Fibroblast of skin of abdomen (primary cell): Measurements from ENCODE around the gene TENM4.

Experiments
- DNase-seq: peaks from one replicate; pipeline ENCODE4 v3.0.0-alpha.2; 2013

The TENM4 gene

DNA sequence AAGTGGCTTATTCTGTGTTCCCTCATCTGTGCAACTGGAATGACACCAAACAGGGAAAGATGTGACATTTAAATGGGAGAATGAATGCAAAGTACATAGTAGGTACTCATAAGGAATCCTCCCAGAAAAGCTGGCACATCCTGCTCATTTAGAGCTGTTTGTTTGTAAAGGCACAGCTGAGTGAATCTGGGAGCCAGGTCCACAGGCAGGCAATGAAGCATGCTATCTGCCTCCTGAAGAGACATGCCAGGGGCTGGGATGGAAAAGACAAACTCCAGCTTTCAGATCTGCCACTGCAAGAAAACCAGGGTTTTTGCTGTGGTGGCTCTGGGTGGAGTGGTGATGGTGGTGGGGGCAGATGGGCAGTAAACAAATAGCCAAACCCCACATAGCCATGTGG, 150.1 kb downstream of the TENM4 start:
- no peak for DNase-seq

DNA sequence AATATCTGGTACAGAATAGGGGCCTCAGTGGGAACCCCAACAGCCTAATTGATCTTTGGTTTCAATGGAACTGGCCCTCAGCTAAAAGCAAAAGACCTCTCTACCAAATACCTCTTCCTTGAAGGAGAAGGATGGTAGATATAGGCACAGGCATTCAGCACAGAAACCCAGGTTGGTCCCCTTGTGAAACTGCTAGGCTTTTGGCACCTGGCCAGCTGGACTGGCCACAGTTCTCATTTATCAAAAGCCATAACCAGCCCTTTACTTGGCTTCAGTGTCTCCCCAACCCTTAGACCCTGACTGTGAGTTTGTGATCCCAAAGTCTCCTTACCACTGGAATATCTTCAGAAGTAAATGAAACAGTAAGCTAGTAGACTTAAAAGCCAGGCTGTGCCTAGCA, 152.9 kb downstream of the TENM4 start:
- no peak for DNase-seq

DNA sequence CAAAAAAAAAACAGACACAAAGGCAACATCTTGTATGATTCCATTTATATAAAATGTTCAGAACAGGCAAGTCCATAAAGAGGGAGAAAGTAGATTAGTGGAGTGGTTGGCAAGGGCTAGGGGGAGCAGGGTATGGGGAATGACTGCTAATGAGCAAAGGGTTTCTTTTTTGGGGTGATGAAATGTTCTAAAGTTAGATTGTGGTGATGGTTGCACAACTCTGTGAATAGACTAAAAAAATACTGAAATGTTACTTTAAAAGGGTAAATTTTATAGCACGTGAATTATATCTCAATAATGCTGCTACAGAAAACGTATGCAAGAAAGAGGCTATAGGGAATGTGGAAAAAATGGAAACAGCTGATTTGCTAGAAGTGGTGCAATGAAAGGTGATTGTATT, 155.1 kb downstream of the TENM4 start:
- no peak for DNase-seq

DNA sequence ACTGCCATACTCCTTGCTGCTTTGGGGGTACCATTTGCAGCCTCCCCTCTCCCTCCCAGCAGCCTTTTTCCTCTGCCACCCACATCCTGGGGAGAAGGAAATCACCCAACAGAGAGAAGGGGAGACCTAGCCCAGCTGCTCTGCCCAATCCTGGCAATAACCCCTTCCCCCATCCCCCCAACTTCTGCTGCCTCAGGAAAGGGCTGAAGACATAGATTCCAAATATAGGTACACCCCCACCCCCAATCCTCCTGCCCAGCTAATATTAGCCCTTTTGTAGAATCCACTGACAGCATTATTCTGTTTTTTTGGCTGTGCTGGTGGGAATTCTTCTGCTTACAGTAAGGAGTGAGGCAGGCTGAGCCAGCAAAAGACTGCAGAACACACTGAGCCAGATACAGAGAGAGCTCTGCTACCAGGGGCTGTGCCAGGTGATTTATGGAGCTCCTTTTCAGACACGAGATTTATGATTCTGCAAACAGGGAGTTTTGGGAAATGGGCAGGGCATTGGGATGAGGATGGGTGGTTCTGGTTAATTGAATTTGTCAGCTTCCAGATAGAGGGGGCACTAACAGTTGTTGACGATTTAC, 164.0 kb downstream of the TENM4 start:
- DNase-seq = peak; percentile 25

DNA sequence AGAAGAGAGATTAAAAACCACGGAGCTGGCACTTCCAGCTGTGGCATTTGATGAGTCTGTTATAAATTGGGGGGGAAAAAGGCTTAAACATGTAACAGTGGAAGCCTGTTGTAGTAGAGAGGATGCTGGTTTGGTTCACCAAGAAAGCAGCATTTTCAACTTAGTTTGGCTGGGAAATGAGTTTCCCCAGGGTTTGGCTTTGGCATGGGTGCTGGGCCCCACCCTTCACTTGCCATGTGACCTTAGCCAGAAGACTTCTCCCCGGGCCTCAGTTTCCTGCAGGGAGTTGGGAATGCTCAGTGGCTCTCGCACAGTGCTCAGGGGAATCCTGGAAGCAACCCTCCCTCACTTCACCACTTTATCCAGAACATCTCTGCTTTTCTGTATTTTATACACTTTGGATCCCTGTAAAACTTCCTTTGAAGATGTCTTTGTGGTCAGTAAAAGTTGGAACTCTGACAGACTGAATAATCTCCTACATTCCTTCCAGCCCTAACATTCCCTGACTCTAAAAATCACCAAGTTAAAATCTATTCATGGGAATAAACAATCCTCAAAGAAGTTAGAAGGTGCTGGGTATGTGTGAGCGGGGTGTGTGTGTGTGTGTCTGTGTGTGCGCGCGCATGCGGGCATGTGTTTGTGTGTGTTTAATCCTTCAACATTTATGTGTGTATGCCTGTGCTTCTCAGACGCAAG, 166.0 kb downstream of the TENM4 start:
- peak; percentile 88 for DNase-seq

DNA sequence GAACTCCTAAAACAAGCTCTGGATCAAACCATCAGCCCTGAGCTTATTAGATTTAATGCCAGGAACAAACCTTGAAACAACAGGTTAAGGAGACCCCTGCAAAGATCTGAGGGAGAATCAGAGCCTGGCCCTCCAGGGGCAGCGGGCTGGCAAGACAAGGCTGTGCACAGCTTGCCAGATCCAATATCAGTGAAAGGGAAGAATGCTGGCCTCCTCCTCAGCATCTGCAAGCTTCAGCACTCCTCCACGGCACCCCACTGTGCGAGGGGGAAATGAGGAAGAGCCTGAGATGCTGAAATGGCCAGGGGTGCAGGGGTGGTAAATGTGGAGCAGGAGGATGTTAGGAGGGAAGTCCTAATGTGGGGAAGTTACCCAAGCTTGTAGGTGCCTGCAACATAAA, 167.0 kb downstream of the TENM4 start:
- DNase-seq = no peak

DNA sequence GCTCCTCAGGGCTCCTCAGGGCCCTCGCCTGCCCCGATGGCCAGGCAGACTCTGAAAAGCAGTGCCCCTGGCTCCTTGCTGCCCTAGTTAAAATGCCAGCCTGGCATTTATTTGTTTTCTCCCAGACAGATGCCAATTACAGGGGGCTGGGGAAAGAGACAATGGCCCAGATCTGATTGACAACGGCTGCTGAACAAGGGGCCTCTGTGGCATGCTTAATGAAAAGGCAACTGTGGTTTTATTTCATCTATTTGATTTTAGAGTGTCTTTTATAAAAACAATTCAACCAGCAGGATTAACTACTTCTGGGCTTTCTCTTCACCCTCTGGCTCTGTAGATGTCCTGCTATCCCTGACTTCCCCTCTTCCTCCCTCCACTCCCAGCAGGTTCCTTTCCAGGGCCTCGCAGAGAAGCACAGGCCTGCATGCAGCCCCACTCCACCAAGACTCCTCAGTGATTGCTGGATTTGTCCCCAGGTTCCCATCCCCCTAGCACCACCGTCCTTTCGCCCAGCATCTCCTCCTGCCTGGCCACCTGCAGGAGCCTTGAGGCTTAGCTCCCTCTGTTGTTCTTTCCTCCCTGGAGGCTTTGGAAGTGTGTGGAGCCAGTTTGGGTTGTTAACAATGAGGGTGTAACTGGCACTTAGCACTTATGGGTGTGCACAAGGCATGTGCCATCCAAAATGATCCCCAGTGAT, 171.1 kb downstream of the TENM4 start:
- DNase-seq = no peak

DNA sequence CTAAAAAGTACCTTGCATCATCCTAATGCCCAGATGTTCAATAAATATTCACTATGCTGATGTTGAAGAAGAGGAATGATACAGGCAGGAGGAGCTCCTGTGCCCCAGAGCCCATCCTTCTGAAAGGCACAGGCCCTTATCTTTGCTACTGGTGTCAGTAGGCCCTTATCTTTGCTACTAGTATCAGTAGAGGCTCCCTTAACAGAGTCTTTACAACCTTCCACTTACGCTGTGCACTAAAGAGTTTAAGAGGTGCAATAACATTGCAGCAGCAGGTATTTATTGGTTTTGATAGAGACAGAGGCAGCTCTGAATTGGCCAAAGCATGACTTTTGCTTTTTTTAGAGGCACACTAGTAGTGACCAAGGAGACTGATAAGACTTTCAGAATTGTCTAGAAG, 174.4 kb downstream of the TENM4 start:
- DNase-seq = no peak

DNA sequence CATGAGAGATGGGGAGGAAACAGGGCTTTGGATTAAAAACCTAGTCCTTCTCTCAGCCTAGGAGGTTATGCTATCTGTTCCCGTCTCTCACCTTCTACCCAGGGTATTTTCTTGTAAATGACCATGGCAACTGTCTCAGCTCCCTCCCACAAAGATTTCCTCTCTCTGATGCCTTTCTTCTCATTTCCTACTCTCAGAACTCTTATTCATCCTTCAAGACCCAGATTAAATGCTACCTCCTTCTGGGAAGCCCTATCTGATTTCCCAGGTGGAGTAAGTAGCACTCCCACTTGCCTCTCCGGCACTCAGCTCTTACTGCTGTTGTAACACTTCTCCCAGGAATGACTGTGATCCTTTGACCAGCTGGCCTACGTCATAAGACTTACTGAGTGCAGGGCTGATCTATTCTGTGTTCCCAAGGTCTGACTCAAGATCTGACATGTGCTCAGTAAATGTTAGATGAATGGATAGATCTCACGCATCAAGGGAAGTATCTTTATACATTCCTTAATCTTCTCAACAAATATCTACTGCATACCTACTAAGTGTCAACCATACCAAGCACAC, 175.0 kb downstream of the TENM4 start:
- peak; percentile 27 for DNase-seq

DNA sequence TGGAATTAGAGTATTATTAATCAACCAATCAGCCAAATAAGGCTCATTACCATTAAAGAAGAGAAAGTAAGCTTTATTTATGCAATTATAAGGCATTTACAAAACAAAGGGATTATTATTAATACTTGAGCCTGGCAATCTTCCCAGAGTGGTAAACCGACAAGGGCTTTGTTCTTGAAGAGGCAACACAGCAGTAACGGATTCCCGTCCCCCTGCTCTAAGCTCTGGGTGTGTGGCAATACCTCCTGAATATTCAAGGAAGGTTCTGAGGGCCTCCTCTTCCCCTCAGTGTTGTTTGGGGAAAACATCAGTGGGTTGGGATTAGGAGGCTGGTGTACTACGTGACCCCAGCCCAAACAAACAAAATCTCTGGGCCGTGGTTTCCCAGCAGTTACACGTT, 176.5 kb downstream of the TENM4 start:
- no peak for DNase-seq

DNA sequence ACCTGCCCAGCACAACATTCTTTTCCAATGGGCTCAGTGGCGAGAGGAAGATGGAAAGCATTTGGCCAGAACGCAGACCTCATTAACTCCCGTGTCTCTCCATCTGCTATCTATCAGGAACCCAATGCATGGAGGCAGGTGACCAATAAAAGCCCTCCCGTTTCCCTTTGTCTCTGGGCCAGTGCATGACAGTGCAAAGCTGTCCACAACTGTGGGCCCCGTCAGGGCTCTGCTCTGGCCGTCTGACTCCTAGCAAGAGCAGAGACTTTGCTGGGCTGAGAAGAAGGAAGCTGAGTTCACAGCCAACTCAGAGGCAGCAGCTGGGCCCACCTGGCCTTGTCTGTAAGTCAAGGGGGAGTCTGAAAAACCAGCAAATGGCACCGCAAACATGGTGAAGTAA, 177.8 kb downstream of the TENM4 start:
- DNase-seq = peak; percentile 37

DNA sequence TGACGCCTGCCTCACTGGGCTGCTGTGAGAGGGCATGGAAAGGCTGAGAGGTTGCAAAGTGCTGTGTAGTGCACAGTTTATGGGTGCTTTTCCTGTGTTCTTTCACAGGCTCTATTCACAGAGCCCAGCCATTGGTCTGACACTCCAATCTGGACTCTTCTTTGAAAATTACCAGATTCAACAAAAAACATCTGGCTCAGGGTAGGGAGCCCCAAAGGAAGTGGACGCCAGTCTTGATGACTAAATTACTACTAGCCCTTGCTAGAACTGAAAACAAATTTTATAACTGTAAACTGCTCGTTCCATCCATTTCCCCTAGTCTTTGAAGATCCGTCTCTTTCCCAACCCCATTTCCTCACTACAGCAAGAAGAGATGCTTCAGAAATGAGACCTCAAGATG, 178.6 kb downstream of the TENM4 start:
- peak; percentile 64 for DNase-seq

DNA sequence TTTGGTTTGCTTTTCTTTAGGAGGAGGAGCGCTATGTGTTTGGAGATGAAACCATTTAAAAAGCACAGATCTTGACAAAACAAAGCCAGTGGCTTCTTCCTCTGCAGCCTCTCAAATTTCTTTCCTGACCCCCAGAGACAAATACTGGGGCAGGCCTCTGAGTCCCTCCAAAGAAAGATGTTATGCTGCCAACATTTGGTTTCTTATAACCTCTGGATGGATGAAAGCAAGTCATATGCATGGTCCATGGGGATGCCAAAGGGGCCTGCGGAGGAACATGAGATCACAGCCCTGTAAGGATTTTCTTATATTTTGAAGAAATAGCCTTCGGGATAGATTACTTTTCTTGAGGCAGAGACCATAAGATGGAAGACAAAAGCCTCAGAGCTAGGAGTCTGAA, 179.1 kb downstream of the TENM4 start:
- DNase-seq = no peak

DNA sequence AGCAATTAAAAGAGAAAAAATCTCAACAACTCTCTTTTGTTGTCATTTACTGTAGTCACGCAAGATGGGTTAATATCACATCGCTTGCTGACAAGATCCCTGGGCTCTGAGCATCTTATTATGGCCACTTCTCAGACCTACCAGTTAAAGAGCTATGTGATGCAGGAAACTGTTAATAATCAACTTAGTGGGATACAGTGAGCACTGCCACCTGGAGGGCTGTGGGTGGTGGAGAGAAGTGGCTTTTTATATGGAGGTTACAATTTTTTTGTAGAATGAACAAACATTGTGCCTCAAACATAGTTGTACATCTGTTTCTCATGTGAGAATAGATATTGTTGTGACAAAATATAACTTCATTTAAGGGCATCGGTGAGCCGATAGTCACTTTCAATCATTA, 181.0 kb downstream of the TENM4 start:
- DNase-seq = no peak

DNA sequence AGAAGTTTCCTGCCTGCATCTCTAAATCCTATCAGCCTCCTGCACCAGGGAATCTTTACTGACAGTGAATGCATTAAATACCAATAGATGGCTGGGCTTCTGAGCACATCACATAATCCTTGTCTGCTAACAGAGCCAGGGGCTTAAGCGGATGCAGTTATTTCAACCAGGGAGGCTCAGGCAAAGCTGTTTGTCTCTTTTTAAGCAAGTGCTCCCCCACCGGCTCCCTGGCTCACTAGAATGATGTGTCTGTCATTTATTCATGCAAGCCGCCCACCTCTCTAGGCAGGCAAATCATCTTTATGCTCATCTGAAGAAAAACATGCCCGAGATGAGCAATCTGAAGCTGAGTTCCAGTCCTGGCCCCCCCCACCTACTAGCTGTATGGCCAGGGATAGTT, 182.3 kb downstream of the TENM4 start:
- no peak for DNase-seq

DNA sequence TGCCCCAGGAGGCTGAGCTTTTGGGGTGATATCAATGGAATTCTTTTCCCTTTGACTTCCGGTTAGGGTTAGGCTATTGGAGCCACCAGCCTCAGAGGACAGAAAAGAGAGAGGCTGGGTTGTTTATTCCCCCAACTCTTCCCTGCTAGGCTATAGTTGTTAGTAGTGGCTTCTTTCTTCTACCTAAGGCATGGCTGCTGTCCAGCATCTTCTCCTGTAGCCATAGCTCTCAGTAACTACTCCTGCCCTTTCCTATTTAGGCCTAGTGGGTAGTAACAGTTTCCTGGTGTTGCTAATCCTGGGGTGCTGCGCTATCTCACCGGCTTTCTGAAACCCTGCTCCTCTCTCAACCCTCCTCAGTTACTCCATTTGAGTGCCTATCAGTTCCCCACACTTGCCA, 184.9 kb downstream of the TENM4 start:
- no peak for DNase-seq

DNA sequence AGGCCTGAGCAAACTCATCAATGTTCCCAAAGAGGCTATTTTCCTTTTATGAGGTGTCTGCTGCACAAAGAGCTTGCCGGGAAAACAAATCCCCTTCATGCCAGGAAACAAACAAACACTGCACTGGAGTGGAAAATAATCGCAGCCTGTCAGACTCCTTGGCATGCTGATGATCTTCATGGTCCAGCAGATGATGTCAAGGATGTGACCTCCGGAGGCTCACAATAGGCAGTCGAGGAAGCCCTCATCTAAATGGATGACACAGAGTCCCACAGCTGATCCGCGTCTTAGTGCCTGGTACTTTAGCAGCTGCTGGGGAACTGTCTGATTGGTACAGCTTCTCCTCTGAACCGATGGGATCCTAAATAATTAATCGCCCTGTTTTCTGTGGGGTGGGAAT, 187.6 kb downstream of the TENM4 start:
- DNase-seq = no peak

DNA sequence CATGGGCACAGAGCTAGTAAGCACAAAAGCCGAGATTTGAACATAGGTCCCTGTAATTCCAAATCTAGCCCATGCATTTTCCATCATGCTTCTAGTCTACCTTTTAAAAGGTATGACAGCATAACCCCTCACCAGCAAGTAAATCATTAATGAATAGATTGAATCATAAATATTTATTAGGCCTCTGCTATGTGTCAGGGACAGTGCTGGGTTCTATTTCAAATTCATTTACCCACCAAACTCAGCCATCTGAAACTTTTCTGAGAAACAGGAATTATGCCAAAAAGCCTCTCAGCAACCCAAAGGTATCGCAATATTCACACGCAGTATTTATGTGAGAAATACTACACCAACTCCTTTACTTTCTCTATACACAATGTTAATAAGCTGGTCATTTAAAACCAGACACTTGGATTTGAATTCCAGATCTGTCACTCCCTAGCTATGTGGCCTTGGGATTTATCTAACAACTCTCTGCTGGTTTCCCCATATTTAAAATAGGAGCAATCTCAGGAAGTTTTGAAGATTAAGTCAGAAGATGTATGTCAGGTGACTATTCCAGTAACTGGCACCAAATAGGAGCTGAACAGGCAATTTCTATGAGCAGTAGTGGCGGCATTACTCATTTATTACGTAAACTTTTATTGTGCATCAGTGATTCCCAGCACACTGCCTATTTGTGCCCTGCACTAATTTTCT, 191.4 kb downstream of the TENM4 start:
- DNase-seq = peak; percentile 69

DNA sequence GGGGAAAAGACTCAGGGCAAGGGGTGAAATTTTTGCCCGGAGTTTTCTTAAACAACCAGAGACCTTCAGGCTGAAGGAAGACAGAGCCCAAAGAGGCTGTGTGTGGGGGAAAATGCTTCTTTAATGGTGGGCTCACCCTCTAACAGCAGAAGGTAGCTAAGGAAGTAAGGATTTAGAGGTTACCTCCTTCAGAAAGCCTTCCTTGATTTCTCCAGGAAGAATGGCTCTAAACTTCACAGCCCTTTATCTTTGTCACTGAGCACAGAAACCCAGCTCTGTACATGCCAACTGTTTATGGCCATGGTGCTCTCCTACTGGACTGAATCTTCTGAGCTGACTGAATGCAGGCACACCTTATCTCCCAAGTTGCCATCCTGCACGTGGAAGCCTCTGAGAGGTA, 196.0 kb downstream of the TENM4 start:
- no peak for DNase-seq

DNA sequence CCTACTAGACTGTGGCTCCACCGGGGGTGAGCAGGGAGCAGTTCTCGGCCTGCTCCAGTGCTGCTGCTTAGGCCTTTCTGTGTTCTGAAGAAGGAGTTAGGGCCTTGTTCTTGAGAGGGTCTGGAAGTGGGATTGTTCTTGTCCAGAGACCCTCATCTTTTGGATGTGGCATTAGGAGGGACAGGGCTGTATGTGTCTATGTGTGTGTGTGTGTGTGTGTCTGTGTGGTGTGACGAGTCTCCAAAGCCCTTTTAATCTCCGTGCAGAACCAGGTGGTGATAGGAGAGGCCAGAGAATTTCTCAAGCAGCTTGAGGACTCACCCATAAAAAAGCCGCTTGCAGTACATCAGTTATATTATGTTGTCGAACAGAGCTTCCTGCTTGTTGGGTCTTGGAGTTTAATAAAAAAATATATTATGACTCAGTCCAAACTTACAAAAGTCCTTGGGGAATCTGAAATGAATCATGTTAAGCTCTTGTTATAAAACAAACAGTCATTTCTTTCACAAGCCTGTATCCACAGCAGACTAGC, 196.5 kb downstream of the TENM4 start:
- peak; percentile 94 for DNase-seq

DNA sequence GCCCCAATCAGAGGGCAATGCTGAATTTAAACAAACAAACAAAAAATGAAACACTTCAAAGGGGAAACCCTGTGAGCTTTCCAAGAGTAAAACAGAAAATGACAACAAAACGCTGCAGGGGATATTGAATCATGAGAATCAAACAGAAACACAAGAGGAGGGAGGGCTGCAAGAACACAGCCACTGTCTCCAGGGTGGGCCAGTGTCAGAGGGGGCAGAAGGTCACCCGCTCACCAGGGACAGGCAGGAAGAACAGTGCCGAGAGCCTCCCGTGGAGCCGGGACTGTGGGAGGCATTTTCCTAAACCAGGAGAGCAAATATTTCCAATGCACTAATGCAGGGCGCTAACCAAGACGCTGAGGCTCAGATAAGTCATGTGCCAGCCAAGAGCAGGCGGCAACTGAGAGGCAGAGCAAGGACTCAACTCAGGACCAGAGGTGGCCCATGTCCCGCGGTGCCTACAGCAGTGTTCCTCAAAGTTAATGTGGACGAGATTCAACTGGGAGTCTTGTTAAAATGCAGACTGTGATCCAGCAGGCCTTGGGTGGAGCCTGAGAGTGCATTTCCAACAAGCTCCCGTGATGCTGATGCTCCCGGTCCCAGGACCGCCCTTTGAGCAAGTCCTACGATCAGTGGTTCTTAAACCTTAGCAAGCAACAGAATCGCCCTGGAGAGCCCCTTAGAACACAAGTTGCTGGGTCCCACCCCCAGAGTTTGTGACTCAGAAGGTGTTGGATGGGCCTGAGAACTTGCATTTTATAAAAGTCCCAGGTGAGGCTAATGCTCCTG, 197.2 kb downstream of the TENM4 start:
- no peak for DNase-seq

DNA sequence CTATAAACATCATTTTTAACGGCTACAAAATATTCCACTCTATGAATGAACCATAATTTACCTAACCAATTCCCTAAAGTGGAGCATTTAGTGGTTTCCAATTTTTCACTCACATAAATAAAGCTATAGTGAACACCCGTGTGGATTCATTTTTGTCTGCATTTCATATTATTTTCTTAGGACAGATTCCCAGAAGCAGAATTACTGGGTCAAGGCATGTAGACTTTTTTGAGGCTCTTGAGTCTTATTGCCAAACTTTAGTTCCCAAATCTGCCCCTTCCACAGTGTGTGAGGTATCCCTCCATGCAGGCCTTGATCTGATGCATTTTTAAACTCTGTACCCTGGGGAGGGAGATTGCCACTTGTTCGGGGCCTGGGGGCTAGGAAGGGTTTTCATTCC, 198.2 kb downstream of the TENM4 start:
- DNase-seq = peak; percentile 21
